ENCODE measurements around the gene MARCHF3. TPM values are rescaled to one million over a fixed set of nuclear protein-coding genes. Genes with fewer than 3 reads are reported as not detected.

MARCHF3 gene
- total RNA-seq, 1 experiment from 2014 or later = 7.5 TPM

GRCh38 chr5:126983874-126984266 lies 46.5 kb downstream of the MARCHF3 start:
- DNase-seq (ENCODE audit: low read depth) = no peak

DNA sequence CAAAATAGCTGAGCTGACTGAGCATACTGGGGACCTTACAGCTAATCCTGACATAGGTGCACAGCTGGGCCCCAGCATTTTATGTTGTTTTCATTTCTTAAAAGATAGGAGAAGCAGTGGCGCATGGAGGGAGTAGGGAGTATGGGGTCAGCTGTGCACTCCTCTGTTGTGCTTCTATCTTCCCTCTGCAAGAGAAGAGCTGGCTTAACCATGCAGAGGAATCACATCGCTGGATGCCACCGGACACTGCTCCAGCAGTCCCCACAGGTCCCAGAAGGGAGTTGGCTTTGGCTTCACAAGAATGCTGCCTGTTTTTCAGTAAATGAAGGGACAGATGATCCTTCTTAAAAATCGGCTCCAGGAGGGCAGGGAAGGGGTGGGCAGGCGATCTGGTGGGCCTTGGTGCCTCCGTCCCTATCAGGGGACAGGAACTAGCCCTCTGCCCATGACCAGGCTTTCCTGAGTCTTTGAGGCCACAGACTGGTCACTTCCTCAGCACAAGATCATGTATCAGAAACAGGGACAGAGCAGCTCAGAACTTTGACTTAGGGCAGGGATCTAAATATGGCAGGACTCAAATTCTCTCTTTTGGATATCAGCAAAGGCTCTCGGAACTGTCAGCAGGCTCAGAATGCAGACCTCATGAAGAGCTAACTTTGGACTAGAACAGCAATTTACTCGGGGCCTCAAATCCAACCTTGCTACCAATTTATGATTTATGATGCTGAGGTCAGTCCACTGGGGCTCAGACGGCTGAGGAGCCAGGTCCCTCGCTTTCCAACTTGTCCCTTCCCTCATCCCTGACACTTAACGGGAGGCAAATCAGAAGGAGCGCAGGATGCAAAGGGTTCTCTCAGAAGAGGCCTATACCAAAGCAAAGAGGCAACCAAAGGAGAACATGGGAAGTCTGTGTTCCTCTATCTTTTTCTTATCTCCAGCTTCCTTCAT lies 47.2 kb downstream of the MARCHF3 start:
- DNase-seq (ENCODE audit: low read depth) = no peak

DNA sequence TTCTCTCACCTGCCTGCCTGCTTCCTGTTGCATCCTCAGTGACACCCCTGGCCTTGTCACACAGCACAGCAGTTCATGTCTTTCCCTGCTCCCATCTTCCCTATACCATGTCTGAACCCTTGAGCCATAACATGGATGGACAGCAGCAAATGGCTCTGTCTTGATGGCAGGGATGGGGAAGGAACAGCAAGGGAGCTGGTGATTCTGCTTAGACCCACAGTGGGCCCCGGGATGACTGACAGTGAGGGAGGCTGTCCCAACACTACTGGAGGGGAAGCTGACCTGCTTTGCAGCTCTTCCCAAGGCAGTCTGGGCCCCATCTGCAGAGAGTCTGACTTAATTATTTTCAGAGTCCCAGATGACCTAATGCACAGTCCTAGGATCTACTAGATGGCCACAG lies 48.2 kb downstream of the MARCHF3 start:
- DNase-seq (ENCODE audit: low read depth) = no peak

DNA sequence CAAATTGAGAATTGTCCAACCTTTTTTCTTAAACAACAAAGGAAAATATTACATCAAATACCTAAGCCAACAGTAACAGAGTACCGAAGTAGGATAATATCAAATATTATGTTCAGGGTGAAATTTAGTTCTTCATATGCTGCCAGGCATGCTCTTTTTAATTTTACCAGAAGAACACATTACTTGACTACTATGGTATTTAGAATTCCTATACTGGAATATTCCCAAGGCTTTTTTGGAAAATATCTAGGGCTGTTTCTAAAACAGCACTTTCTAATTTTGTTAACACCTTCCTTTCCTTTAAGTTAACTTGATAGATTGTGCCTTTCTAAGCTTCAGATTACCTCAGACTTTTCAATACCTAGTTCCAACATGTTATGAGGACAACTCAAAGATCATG lies 48.7 kb downstream of the MARCHF3 start:
- no peak for DNase-seq (ENCODE audit: low read depth)

DNA sequence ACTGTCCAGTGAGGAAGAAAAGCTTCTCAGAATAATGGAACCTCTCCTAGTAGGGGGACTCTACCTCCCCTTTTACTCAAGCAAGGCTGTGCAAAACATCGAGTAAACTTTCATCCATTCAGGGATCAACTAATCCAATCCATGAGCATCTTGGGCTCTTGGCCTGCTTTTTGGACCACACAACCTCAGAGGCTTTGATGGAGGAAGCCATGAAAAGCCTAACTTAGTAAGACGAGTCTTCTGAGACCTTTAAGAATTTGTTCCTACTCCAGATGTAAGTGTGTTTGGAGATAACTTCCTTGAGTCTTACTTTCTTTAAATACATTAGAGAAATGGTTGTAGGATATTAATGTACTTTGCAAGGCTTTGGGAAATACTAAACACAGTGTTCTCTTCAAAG lies 49.1 kb downstream of the MARCHF3 start:
- DNase-seq (ENCODE audit: low read depth) = no peak

GRCh38 chr5:126978258-126978657 lies 52.1 kb downstream of the MARCHF3 start:
- no peak for DNase-seq (ENCODE audit: low read depth)

DNA sequence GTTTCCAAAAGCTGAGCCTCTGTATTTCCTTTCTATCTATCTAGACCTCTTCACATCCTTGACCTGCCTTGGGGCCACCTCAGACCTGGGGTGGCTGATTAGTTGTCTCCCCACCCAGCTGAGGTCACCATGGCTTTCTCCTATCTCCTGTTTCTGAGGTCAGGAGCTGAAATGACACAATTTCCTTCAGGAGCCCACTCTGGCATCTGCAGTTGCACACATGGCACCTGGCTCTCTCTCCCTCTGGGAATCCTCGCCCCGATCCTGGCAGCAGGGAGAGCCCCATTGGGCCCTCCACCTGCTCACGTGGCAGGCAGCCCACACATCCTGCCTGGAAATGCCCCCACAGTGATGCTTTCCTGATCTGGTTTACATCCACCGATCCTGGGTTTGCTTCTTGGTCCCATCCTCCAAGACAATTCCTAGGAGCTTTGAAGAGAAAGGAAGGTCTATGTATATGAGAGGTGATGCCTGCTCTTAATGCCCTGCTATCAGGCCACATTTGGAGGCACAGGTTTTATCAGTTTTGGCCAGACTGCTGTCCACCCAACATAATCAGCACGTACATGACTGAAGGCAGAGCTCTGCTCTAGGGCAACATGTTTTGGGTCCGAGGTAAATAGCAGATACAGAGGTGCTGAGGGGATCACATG lies 53.7 kb downstream of the MARCHF3 start:
- no peak for DNase-seq (ENCODE audit: low read depth)

- DNase-seq (ENCODE audit: low read depth) = no peak
Measured at GRCh38 chr5:126975796-126976195, 54.6 kb downstream of the MARCHF3 start.

GRCh38 chr5:126973193-126973592 lies 57.2 kb downstream of the MARCHF3 start:
- DNase-seq (ENCODE audit: low read depth) = no peak

- DNase-seq (ENCODE audit: low read depth) = no peak
Measured at GRCh38 chr5:126972062-126972895, 58.1 kb downstream of the MARCHF3 start.

- no peak for DNase-seq (ENCODE audit: low read depth)
Measured at GRCh38 chr5:126971455-126972031, 58.8 kb downstream of the MARCHF3 start.

- peak; percentile 61 for DNase-seq (ENCODE audit: low read depth)
Measured at GRCh38 chr5:126970517-126971017, 59.8 kb downstream of the MARCHF3 start.

GRCh38 chr5:126969548-126969947 lies 60.8 kb downstream of the MARCHF3 start:
- no peak for DNase-seq (ENCODE audit: low read depth)

GRCh38 chr5:126967808-126968466 lies 62.4 kb downstream of the MARCHF3 start:
- DNase-seq (ENCODE audit: low read depth) = no peak

DNA sequence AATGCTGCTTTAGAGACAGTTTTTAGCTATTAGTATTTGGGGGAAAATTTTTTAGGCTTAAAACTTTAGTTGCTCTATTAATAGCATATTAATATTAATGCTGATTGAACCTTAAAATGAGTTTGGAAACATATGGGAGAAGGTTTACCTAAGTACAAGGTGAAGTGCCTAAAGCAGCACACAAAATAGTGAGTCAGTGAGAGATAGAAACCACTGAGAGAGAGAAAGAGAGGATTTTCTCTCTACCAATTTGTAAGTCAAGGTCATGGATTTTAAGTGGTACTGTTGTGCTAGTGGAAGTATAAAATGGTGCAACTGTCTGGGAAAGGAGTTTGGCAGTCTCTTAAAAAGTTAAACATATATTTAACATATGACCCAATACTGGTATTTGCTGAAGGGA lies 64.9 kb downstream of the MARCHF3 start:
- DNase-seq (ENCODE audit: low read depth) = no peak

- peak; percentile 52 for DNase-seq (ENCODE audit: low read depth)
Measured at GRCh38 chr5:126965061-126965475, 65.3 kb downstream of the MARCHF3 start.

- no peak for DNase-seq (ENCODE audit: low read depth)
Measured at GRCh38 chr5:126963822-126964375, 66.5 kb downstream of the MARCHF3 start.

GRCh38 chr5:126961702-126962101 lies 68.7 kb downstream of the MARCHF3 start:
- peak; percentile 28 for DNase-seq (ENCODE audit: low read depth)

DNA sequence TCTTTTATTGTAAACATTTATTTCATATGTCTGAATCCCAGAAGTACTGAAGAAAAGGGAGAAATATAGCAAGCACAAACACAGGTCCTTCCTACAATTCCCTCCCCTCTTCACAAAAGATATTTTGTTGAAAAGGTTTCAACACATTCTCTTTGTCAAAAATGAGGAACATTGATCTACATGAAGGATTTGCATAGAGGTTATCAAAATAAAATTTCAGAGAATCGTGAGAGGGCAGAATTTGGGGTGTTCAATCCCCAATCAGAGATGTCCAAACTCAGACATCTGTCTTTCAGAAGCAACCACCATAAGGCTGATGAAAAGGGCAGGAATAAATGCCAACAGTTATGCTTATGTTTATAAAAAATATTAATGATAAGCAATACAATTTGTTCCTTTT lies 69.2 kb downstream of the MARCHF3 start:
- DNase-seq (ENCODE audit: low read depth) = no peak

GRCh38 chr5:126959188-126959587 lies 71.2 kb downstream of the MARCHF3 start:
- DNase-seq (ENCODE audit: low read depth) = no peak

GRCh38 chr5:126956991-126957390 lies 73.4 kb downstream of the MARCHF3 start:
- DNase-seq (ENCODE audit: low read depth) = no peak

Measured in Daoy (cell line).